Amniotic stem cell (primary cell): ENCODE data around the gene CRBN.

Source experiments
- DNase-seq: peaks from one replicate; lab custom pipeline; 2025; lab: John Stamatoyannopoulos, UW

The CRBN gene

DNA sequence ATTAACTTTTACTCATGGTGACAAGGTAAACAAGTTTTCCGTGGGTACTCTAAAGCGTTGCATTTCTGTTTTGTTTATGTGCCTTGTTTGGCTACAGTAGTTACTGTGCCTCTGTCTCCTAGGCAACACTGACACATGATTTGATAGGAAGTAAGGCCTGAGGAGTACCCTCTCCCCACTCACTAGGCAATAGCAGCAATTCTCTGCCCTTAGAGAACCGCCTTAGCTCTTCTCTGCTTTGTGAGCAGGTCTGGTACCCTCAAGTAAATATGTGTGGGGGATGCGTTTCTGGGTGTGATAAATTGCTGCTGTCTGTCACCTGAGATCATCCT, 69.2 kb downstream of the CRBN start, which contains the start of gene IL5RA:
IL5RA (minus strand) TSS at position 76 of the 332 bp plus-strand sequence. CDS start 5,390 bp downstream, outside the sequence.
- no peak for DNase-seq

DNA sequence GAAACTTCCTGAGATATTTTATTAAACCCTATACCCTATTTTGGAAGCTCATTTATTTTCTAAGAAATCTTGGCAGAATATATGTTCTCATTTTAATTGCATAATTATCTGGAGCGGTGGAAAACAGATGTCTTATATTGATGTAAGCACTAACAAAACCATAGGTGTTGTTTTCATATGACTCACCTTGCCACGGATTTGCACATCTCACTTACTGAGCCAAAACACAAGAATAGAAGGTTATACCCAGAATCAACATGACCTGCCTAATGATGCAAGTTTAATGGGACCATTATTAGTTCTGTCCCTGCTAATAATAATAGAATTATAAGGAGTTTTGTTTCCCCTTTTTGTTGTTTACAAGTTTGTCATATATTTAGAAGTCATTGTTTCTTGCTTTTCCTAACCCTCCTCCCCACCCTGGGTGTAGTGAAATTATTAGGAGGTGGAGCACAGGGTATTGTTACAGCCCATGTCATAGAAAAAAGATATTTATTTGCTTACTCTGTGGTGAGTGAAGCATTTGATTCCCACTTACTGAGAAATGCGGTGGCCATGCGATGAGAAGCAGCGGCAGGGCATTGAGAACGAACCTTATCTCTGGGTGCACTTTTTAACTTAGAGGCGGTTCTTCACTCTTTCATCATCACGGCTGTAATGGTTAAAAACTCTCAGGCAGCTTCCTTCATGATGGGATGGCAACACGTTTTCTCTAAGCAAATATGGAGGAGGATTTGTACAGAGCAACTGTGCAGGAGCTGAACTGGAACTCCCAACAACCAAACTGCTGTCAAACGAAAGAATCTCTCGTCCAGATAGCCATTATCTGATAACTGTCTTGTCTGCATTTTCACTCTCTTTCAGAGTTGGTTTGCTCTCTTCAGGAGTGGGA, 69.8 kb downstream of the CRBN start:
- DNase-seq, result no peak

DNA sequence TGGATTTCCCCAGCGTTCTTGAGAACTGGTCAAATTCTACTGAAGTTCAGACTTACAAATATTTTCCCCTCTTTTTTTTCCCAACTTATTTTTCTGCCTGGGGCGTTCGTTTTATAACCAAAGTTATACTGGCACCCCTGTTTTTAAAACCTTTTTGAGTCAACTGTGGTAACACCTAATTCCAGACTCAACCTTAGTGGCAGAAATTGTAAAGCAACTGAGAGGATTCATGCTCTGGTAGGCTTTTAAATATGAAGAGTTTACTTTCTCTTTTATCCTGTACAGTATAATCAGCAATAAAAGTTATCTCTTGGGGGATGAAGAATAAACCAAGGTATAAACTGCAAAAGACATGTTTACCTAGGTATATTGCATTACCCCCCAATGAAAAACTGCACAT, 71.6 kb downstream of the CRBN start:
- no peak for DNase-seq

DNA sequence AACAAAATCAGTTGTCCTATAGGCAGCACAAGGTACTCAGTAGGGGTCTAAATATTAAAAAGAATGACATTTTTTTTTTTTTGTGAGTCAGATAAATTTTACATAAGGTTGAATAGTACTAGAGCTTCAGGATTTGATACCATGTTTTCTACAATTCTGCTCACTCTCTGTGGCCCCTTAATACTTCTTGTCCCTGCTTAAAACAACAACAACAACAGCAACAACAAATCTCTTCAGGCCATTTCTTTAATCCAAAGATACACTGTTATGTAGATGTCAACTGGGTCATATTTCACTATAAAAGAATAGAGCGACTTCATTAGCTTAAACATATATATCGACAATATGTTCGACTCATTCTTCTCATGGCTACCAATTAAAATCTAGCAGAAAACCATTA, 72.3 kb downstream of the CRBN start:
- DNase-seq, result no peak

GRCh38 chr3:3105815-3106214, 73.7 kb downstream of the CRBN start:
- DNase-seq, result no peak

- no peak for DNase-seq
Observed at GRCh38 chr3:3105246-3105645, 74.2 kb downstream of the CRBN start.

DNA sequence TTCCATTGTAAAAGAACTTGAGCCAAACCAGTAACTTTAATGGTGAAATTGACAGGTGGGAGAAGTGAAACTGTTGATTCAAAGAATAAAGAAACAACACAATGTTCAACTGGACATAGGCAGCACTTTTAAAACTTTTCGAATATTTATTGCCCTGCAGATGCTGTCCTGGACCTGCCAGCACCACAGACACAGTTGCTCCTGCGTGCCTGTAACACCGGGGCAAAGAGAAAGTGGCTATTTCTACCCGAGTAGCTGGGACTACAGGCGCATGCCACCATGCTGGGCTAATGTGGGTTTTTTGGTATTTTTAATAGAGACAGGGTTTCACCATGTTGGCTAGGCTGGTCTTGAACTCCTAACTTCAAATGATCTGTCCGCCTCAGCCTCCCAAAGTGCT, 76.7 kb downstream of the CRBN start:
- DNase-seq, result no peak

DNA sequence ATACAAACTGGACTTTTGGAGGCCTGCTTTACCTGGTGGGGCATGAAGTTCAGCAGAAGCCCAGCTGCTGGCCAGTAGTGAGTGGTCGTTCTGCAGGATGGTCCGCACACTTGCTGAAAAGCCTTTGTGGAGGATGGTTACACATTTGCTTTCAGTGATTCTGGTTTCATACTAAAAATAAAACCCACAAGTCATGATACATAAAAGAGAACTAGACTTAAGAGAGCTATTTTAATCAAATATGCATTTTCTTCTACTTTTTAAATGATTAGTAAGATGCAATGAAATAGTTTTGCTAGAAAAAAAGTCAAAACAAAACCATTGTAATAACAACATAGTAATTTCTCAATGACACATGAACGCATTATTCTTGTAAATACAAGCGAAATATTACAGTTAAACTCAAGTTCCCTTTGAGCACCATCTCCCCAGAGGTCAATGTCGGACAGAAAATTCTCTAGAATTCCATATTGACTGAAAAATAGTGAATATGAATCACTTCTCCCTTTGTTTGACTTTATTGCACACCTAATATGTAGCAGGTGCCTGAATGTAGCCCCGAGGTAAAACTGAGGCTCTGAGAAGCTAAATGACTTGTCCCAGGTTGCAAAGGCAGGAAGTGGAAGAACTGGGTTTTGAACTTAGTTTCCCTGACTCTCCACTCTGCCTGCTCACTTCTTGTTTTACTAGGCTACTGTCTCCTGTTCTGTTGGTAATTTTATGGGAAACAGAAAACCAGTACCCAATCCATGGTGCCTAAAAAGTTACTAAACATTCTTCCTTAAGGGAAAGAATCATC, 77.6 kb downstream of the CRBN start:
- no peak for DNase-seq
